ENCODE results near the gene CDKN1A.
"Not testable (repeated sequence)": the region's sequence is repeated elsewhere in the genome, so short reads cannot be mapped to it uniquely, and the experiment has no call there.

Gene CDKN1A

GRCh38 chr6:36678488-36679042 is at the start of gene CDKN1A:
TSS of gene CDKN1A (plus strand) at chr6:36678714. CDS start at chr6:36684102, 5,388 bp downstream.
- peak; percentile 99 for DNase-seq

GRCh38 chr6:36629784-36630183 is 48.7 kb upstream of the CDKN1A start:
- DNase-seq = no peak

- DNase-seq = no peak
These were observed 47.0 kb upstream of the CDKN1A start for GRCh38 chr6:36631326-36632011.

- DNase-seq = no peak
These were observed 45.1 kb upstream of the CDKN1A start for GRCh38 chr6:36633370-36633769.

- no peak for DNase-seq
These were observed 44.6 kb upstream of the CDKN1A start for GRCh38 chr6:36633915-36634314.

- no peak for DNase-seq
These were observed 44.0 kb upstream of the CDKN1A start for GRCh38 chr6:36634317-36635108.

- DNase-seq = no peak
These were observed 42.2 kb upstream of the CDKN1A start for GRCh38 chr6:36636283-36636682.

GRCh38 chr6:36636687-36637418 is 41.7 kb upstream of the CDKN1A start:
- DNase-seq = no peak

- DNase-seq = no peak
These were observed 39.9 kb upstream of the CDKN1A start for GRCh38 chr6:36638579-36638978.

- DNase-seq = no peak
These were observed 39.2 kb upstream of the CDKN1A start for GRCh38 chr6:36639171-36639808.

- DNase-seq = no peak
These were observed 37.0 kb upstream of the CDKN1A start for GRCh38 chr6:36641543-36641942.

GRCh38 chr6:36642913-36643817 is 35.3 kb upstream of the CDKN1A start:
- DNase-seq = no peak

GRCh38 chr6:36643977-36644376 is 34.5 kb upstream of the CDKN1A start:
- DNase-seq = peak in 1 of 3 donors; percentile 40

GRCh38 chr6:36649086-36649485 is 29.4 kb upstream of the CDKN1A start:
- DNase-seq = no peak

GRCh38 chr6:36649701-36650484 is 28.6 kb upstream of the CDKN1A start:
- peak in 1 of 3 donors; percentile 57 for DNase-seq

- peak; percentile 57 to 72 (median 62) for DNase-seq
These were observed 27.6 kb upstream of the CDKN1A start for GRCh38 chr6:36650848-36651478.

- no peak for DNase-seq
These were observed 26.7 kb upstream of the CDKN1A start for GRCh38 chr6:36651659-36652379.

GRCh38 chr6:36654469-36654868 is 24.0 kb upstream of the CDKN1A start:
- DNase-seq = not testable (repeated sequence)

- no peak for DNase-seq
These were observed 23.3 kb upstream of the CDKN1A start for GRCh38 chr6:36655085-36655724.

Measured in suppressor macrophage treated with lipopolysaccharide for 1 hour (primary cell).